WERI-Rb-1 (cell line): Measurements from ENCODE around the gene LMO1.

Experiments used
- DNase-seq: peaks from one replicate; pipeline ENCODE4 v3.0.0-alpha.2; 2020
- H3K27ac ChIP-seq: fragments of 250-450 bp; sonication (Bioruptor Pico); 2 replicates; pipeline ENCODE4 v1.5.1; 2020; ENCODE audit warnings: mild to moderate bottlenecking, moderate library complexity
- H3K27me3 ChIP-seq: fragments of 250-450 bp; sonication (Bioruptor Pico); 2 replicates; pipeline ENCODE4 v1.5.1; 2021; ENCODE audit warnings: mild to moderate bottlenecking, low read depth, moderate library complexity; ENCODE audit not compliant: insufficient read depth, severe bottlenecking
- H3K36me3 ChIP-seq: fragments of 250-450 bp; sonication (Bioruptor Pico); 2 replicates; pipeline ENCODE4 v1.5.1; 2020; ENCODE audit warnings: mild to moderate bottlenecking, moderate library complexity
- H3K4me3 ChIP-seq: 2 replicates; pipeline ENCODE4 v1.5.1; 2011; ENCODE audit warnings: low read depth, mild to moderate bottlenecking, control low read depth, low read length
- H3K9me3 ChIP-seq: fragments of 250-450 bp; sonication (Bioruptor Pico); 2 replicates; pipeline ENCODE4 v1.5.1; 2021; ENCODE audit warnings: mild to moderate bottlenecking, moderate library complexity; ENCODE audit not compliant: severe bottlenecking
- TF ChIP-seq, protein P1 (sequence below): IDR thresholded peaks from 2 replicates; pipeline ENCODE4 v1.5.1; 2011; ENCODE audit warnings: low read depth, mild to moderate bottlenecking, control low read depth, inconsistent platforms, low read length

Gene LMO1

DNA sequence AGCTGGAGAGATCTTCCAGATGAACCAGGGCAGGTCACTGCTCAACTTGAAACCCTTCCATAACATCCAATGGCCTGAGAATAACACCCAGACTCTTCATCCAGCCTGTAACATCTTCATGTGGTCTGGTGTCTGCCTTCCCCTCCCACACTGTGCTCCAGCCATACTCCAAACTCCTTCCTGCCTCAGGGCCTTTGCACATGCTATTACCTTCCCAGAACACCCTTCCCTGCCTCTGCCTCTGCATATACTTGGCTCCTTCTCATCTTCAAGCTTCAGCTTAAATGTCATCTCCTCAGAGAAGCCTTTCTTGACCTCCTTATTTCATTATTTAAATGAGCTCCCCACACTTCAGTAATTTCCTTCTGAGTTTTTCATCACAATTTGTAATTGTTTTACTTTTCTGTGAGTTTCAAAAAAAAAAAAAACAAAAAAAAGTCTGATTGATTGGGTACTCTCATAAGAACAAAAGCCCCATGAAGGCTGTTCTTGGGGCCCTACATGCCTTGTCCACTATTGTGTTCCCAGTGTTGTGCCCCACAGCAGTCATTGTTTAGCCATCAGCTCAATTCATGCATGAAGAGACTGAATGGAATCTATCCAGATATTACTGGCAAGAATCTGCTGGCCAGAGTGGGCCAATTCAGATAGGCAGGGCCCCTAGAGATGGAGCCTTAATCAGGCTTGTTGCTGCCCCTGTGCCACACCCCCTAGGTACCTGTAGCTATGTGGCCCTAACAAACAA is 22.1 kb downstream of the LMO1 start:
- DNase-seq = no peak
- Histone ChIP-seq H3K4me3 (no peak overlapping the region), H3K27ac (peak overlapping the region; percentile 86)

GRCh38 chr11:8239536-8240228 is 24.0 kb downstream of the LMO1 start:
- H3K36me3 ChIP-seq = peaks cover 21% of the 10 kb centered on the region
- no peaks in the 10 kb centered on the region for H3K9me3 ChIP-seq
- H3K27me3 ChIP-seq = no peaks in the 10 kb centered on the region
- H3K27ac ChIP-seq = peak overlapping the region; percentile 77
- DNase-seq = no peak
- TF ChIP-seq, protein P1, sequence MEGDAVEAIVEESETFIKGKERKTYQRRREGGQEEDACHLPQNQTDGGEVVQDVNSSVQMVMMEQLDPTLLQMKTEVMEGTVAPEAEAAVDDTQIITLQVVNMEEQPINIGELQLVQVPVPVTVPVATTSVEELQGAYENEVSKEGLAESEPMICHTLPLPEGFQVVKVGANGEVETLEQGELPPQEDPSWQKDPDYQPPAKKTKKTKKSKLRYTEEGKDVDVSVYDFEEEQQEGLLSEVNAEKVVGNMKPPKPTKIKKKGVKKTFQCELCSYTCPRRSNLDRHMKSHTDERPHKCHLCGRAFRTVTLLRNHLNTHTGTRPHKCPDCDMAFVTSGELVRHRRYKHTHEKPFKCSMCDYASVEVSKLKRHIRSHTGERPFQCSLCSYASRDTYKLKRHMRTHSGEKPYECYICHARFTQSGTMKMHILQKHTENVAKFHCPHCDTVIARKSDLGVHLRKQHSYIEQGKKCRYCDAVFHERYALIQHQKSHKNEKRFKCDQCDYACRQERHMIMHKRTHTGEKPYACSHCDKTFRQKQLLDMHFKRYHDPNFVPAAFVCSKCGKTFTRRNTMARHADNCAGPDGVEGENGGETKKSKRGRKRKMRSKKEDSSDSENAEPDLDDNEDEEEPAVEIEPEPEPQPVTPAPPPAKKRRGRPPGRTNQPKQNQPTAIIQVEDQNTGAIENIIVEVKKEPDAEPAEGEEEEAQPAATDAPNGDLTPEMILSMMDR = no peak
- H3K4me3 ChIP-seq = no peak overlapping the region

More for the DNA sequence above, 22.1 kb downstream of the LMO1 start:
- TF ChIP-seq, protein P1 = no peak
- H3K9me3 ChIP-seq = no peaks in the 10 kb centered on the region
- no peaks in the 10 kb centered on the region for H3K27me3 ChIP-seq
- H3K36me3 ChIP-seq = peaks cover 25% of the 10 kb centered on the region

DNA sequence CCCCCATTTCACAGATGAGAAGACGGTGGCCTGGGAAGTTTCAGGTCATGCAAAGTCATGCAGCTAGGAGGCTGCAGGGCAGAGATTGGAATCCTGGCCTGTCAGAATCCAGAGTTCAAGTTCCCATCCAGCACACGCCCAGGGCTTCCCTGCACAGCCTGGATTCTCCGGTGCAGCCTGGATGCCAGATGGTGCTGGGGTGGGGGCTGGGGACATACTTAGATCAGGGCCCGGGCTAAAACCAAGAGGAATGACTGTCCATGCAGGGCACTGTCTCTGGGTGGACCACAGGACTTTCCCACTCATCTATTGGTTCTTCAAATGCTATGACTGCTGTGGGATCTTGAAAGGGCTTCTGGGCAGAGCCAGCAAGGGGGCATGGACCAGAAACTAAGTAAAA is 24.6 kb downstream of the LMO1 start:
- no peaks in the 10 kb centered on the region for H3K27me3 ChIP-seq
- no peaks in the 10 kb centered on the region for H3K9me3 ChIP-seq
- H3K4me3 ChIP-seq = no peak overlapping the region
- peak; percentile 90 for DNase-seq
- peaks cover 21% of the 10 kb centered on the region for H3K36me3 ChIP-seq
- TF ChIP-seq, protein P1 = no peak
- H3K27ac ChIP-seq = peak overlapping the region; percentile 77

- DNase-seq = no peak
- TF ChIP-seq, protein P1 = no peak
- no peaks in the 10 kb centered on the region for H3K27me3 ChIP-seq
- peak overlapping the region; percentile 7; the same call in 1 of the 2 replicates for H3K27ac ChIP-seq
- no peaks in the 10 kb centered on the region for H3K9me3 ChIP-seq
- peaks cover 21% of the 10 kb centered on the region for H3K36me3 ChIP-seq
- H3K4me3 ChIP-seq = no peak overlapping the region
These were observed 26.2 kb downstream of the LMO1 start for GRCh38 chr11:8237453-8237852.

DNA sequence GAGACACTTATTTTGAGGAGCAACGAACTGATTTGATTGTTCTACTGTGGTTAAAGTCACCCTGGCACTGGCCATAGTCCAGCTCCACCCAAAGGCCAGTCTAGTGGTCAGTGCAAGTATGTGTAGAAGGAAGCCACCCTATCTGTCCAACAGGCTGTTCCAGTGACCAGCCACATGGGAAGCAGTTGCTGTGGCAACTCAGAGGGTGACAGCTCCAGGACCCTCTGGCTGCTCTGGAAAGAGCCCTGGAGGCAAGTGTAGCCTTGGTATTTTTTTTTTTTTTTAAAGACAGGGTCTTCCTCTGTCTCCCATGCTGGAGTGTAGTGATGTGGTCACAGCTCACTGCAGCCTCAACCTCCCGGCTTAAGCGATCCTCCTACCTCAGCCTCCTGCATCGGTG is 27.8 kb downstream of the LMO1 start:
- Histone ChIP-seq H3K4me3 (no peak overlapping the region), H3K27me3 (no peaks in the 10 kb centered on the region), H3K36me3 (peaks cover 16% of the 10 kb centered on the region), H3K27ac (no peak overlapping the region), H3K9me3 (no peaks in the 10 kb centered on the region)
- TF ChIP-seq, protein P1 = no peak
- DNase-seq = no peak
